Endothelial cell of umbilical vein (primary cell): Measurements from ENCODE around the gene FADS2.

Source experiments
- POLR2A ChIP-seq: IDR thresholded peaks from 2 replicates; pipeline ENCODE4 v1.6.1; 2012; ENCODE audit warnings: low read depth, mild to moderate bottlenecking, control low read depth, low read length
- TF ChIP-seq, protein P1 (sequence below), 2 donors: IDR thresholded peaks; 1 replicate in 1 of 2; 2 replicates in 1 of 2; pipeline ENCODE4 v1.5.1; 2011; ENCODE audit warnings: low read length in 2 of 2, mild to moderate bottlenecking in 2 of 2, moderate library complexity in 2 of 2, control low read depth in 1 of 2, inconsistent platforms in 1 of 2, low read depth in 1 of 2; ENCODE audit not compliant: insufficient read depth in 1 of 2; ENCODE audit errors: extremely low read depth in 1 of 2

DNA sequence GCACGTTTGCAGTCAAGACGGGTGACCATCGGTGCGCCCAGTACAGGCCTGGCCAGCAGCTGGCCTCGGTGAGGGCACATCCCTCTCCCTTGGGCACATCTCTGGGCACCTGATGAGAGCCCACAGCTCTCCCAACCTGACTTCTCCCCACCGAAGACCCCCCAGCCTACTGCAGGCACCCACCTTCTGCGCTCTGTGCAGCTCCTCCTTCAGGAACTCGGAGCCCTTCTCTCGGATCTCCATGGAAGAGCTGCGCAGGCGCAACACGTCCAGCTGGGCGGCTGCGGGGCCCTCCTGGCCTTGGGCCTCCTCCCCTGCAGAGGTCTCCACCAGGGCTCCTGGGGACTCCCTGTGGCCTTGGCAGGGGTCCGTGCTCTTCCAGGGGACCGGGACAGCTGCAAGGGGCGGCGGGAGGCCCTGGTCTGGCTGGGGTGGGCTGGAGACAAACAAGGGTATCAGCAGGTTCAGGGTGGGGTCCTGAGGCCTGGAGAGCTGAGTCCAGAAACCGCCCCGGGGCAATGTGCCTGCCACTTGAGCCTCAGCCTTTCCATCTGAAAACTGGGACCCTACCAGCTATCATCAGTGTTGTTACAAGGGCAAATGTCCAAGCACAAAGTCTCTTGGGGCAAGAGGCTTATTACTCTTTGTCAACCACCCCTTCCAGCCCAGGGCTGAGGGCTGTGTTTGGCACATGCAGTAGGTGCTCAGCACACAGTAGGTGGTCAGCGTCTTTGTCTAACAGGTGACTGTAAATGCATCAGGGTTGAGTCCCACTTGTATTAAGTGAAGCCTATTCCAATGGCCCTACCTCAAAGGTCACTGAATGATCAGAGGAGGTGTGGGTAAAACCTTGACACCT, 80.0 kb downstream of the FADS2 start:
- TF ChIP-seq, protein P1, sequence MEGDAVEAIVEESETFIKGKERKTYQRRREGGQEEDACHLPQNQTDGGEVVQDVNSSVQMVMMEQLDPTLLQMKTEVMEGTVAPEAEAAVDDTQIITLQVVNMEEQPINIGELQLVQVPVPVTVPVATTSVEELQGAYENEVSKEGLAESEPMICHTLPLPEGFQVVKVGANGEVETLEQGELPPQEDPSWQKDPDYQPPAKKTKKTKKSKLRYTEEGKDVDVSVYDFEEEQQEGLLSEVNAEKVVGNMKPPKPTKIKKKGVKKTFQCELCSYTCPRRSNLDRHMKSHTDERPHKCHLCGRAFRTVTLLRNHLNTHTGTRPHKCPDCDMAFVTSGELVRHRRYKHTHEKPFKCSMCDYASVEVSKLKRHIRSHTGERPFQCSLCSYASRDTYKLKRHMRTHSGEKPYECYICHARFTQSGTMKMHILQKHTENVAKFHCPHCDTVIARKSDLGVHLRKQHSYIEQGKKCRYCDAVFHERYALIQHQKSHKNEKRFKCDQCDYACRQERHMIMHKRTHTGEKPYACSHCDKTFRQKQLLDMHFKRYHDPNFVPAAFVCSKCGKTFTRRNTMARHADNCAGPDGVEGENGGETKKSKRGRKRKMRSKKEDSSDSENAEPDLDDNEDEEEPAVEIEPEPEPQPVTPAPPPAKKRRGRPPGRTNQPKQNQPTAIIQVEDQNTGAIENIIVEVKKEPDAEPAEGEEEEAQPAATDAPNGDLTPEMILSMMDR (IDR thresholded peaks at IDR 0.05; ENCODE audit: extremely low read depth in 1 of 2, insufficient read depth in 1 of 2, low read depth in 1 of 2, low read length in 2 of 2), result no peak
- TF ChIP-seq POLR2A, result no peak
